Left lung (tissue), 10 donors: Measurements from ENCODE around the gene TRIM29. TPM values are rescaled to one million over a fixed set of nuclear protein-coding genes. Genes with fewer than 3 reads are reported as not detected.
A peak's percentile ranks its signal among the peaks of the same experiment; 100 is the strongest.

Experiments used
- ATAC-seq: fragments of 200-7000 bp; cut with Tn5 transposase; one replicate; pipeline ENCODE4 v1.9.1; 2020; ENCODE audit warnings: moderate library complexity
- DNase-seq, 4 donors: peaks; one replicate each; pipeline ENCODE4 v3.0.0-alpha.2; 2013 to 2020
- H3K27ac ChIP-seq, 2 donors: fragments of 200-600 bp; sonication (generic) in 1 of 2; one replicate each; pipeline versions ENCODE4 v1.5.0 to v1.8.0; 2020 to 2021
- H3K27me3 ChIP-seq, 2 donors: fragments of 200-600 bp; sonication (generic) in 1 of 2; one replicate each; pipeline versions ENCODE4 v1.5.0 to v1.8.0; 2020 to 2021
- H3K36me3 ChIP-seq, 2 donors: fragments of 200-600 bp; sonication (generic) in 1 of 2; one replicate each; pipeline versions ENCODE4 v1.5.0 to v1.8.0; 2020 to 2021
- H3K4me1 ChIP-seq, 2 donors: fragments of 200-600 bp; one replicate each; pipeline ENCODE4 v1.8.0; 2021
- H3K4me3 ChIP-seq, 2 donors: fragments of 200-600 bp; sonication (generic) in 1 of 2; one replicate each; pipeline versions ENCODE4 v1.5.0 to v1.8.0; 2020 to 2021; ENCODE audit warnings: mild to moderate bottlenecking in 1 of 2
- H3K9me3 ChIP-seq, 2 donors: fragments of 200-600 bp; sonication (generic) in 1 of 2; one replicate each; pipeline versions ENCODE4 v1.5.0 to v1.8.0; 2020 to 2021
- CTCF ChIP-seq, 2 donors: fragments of 200-600 bp; sonication (generic) in 1 of 2; IDR thresholded peaks; one replicate each; pipeline versions ENCODE4 v1.5.0 to v1.8.0; 2021; ENCODE audit warnings: antibody characterized with exemption in 2 of 2
- intact Hi-C, 2 donors: fragments of 100-400 bp; cut with DNase I; formaldehyde crosslinking; loops; one replicate each; pipeline versions ENCODE4 v1.11.2 to v1.14.2; 2022
- polyA plus RNA-seq, 6 donors: library from polyadenylated mRNA; unstranded; fragments of 120-200 nt; gene quantifications; one replicate each; pipeline ENCODE4 v1.2.1, GENCODE V29; 2013; ENCODE audit not compliant: insufficient read length in 6 of 6
- total RNA-seq, 2 donors: library from RNA; stranded (reverse); fragmentation: NEBNext Ultra II Directional; extraction: Animal tissue kit (Norgen Biotek cat#: 25700); gene quantifications; one replicate each; pipeline ENCODE4 v1.2.1, GENCODE V29; 2021
- donor health status: DM: no; HTN: yes; CAD: no.
- donor health status: DM: no; HTN: no; CAD: no.

Gene TRIM29
- total and polyA plus RNA-seq, 8 donors = 0.18 to 5.4 (median 0.56) TPM

- ATAC-seq (no peak), DNase-seq (peak in 1 of 4 donors; percentile 11)
- H3K27ac ChIP-seq = no peak overlapping the region
- no peak for TF ChIP-seq CTCF (IDR thresholded peaks at IDR 0.05)
- peaks cover 0 to 33% of the 10 kb centered on the region in 2 donors for H3K27me3 ChIP-seq
- no peak overlapping the region for H3K4me3 ChIP-seq
- no peaks in the 10 kb centered on the region for H3K4me1 ChIP-seq
- no peaks in the 10 kb centered on the region for H3K9me3 ChIP-seq
- no peaks in the 10 kb centered on the region for H3K36me3 ChIP-seq
- intact Hi-C loops = loop anchor here in 1 of 2 donors (5.0 kb wide), 1 partner anchor 438 kb away; no protein-coding TSS in a partner anchor
Observed at GRCh38 chr11:120105576-120105975, 32.3 kb downstream of the TRIM29 start.

- no peak for TF ChIP-seq CTCF (IDR thresholded peaks at IDR 0.05)
- no peak for ATAC-seq
- Histone ChIP-seq H3K27ac (no peak overlapping the region), H3K4me3 (no peak overlapping the region), H3K27me3 (peaks cover 0 to 43% of the 10 kb centered on the region in 2 donors), H3K9me3 (no peaks in the 10 kb centered on the region), H3K36me3 (no peaks in the 10 kb centered on the region), H3K4me1 (no peaks in the 10 kb centered on the region)
- intact Hi-C loops = no loop called here
- peak in 1 of 4 donors; percentile 42 for DNase-seq
Observed at GRCh38 chr11:120104041-120104565, 33.8 kb downstream of the TRIM29 start.

- Histone ChIP-seq H3K9me3 (no peaks in the 10 kb centered on the region), H3K36me3 (no peaks in the 10 kb centered on the region), H3K27me3 (peaks cover 0 to 52% of the 10 kb centered on the region in 2 donors), H3K27ac (no peak overlapping the region), H3K4me1 (no peaks in the 10 kb centered on the region), H3K4me3 (no peak overlapping the region)
- DNase-seq (no peak), ATAC-seq (no peak)
- TF ChIP-seq CTCF (IDR thresholded peaks at IDR 0.05) = no peak
- intact Hi-C loops = no loop called here
Observed at GRCh38 chr11:120102864-120103122, 35.1 kb downstream of the TRIM29 start.

GRCh38 chr11:120102050-120102863, 35.7 kb downstream of the TRIM29 start:
- ATAC-seq = no peak
- Histone ChIP-seq H3K4me3 (no peak overlapping the region), H3K9me3 (no peaks in the 10 kb centered on the region), H3K27ac (no peak overlapping the region), H3K36me3 (no peaks in the 10 kb centered on the region), H3K27me3 (peaks cover 0 to 50% of the 10 kb centered on the region in 2 donors), H3K4me1 (no peaks in the 10 kb centered on the region)
- intact Hi-C loops = no loop called here
- DNase-seq = peak in 1 of 4 donors; percentile 20
- no peak for TF ChIP-seq CTCF (IDR thresholded peaks at IDR 0.05)

- Histone ChIP-seq H3K27ac (no peak overlapping the region), H3K36me3 (no peaks in the 10 kb centered on the region), H3K4me1 (no peaks in the 10 kb centered on the region), H3K9me3 (no peaks in the 10 kb centered on the region), H3K27me3 (peaks cover 0 to 51% of the 10 kb centered on the region in 2 donors), H3K4me3 (no peak overlapping the region)
- no peak for DNase-seq
- no peak for TF ChIP-seq CTCF (IDR thresholded peaks at IDR 0.05)
- no peak for ATAC-seq
- intact Hi-C loops = no loop called here
Observed at GRCh38 chr11:120098503-120099020, 39.4 kb downstream of the TRIM29 start.
